Activated naive CD4-positive, alpha-beta T cell treated with anti-CD3 and anti-CD28 coated beads for 36 hours (primary cell): ENCODE data around the gene CMA1. TPM values are rescaled to one million over a fixed set of nuclear protein-coding genes. Genes with fewer than 3 reads are reported as not detected.
"Not testable (repeated sequence)": the region's sequence is repeated elsewhere in the genome, so short reads cannot be mapped to it uniquely, and the experiment has no call there.

ENCODE experiments used
- CTCF ChIA-PET: fragments of 350-600 bp; sonication (Branson Sonifier 250); formaldehyde crosslinking; loops from one replicate; lab custom pipeline; 2021; ENCODE audit warnings: antibody characterized with exemption; lab: Charles Lee
- DNase-seq: peaks from one replicate; pipeline ENCODE4 v3.0.0-alpha.2; 2020
- H3K27ac Mint-ChIP-seq: one replicate; pipeline ENCODE4 v1.8.0; 2021; ENCODE audit warnings: mild to moderate bottlenecking, mixed read lengths
- H3K27me3 Mint-ChIP-seq: one replicate; pipeline ENCODE4 v1.8.0; 2021; ENCODE audit warnings: low read depth, mixed read lengths
- H3K36me3 Mint-ChIP-seq: one replicate; pipeline ENCODE4 v1.8.0; 2021; ENCODE audit warnings: low read depth, mixed read lengths
- H3K4me1 Mint-ChIP-seq: one replicate; pipeline ENCODE4 v1.8.0; 2021; ENCODE audit warnings: low read depth, mixed read lengths
- H3K4me3 Mint-ChIP-seq: one replicate; pipeline ENCODE4 v1.8.0; 2021; ENCODE audit warnings: mild to moderate bottlenecking, moderate library complexity, mixed read lengths
- H3K9me3 Mint-ChIP-seq: one replicate; pipeline ENCODE4 v1.8.0; 2021; ENCODE audit warnings: mixed read lengths
- intact Hi-C: fragments of 100-400 bp; cut with micrococcal nuclease; formaldehyde crosslinking; loops from one replicate; pipeline ENCODE4 v1.15.1; 2023
- total RNA-seq, 2 experiments: library from RNA; stranded (reverse); gene quantifications; one replicate each; pipeline ENCODE4 v1.2.3, GENCODE V29; 2021

CMA1 gene
- total RNA-seq, 2 experiments from 2014 or later, result 1.2 to 2.1 TPM

- H3K36me3 Mint-ChIP-seq, H3K4me3 Mint-ChIP-seq, H3K4me1 Mint-ChIP-seq, intact Hi-C loops, CTCF ChIA-PET, H3K27me3 Mint-ChIP-seq, H3K9me3 Mint-ChIP-seq, DNase-seq, H3K27ac Mint-ChIP-seq: not testable (repeated sequence)
These were observed 16.3 kb downstream of the CMA1 start for GRCh38 chr14:24491586-24492408.

- Mint-ChIP-seq H3K36me3 (no peaks in the 10 kb centered on the region), H3K9me3 (no peaks in the 10 kb centered on the region), H3K4me3 (no peak overlapping the region), H3K27me3 (no peaks in the 10 kb centered on the region), H3K4me1 (peaks cover 23% of the 10 kb centered on the region), H3K27ac (peak overlapping the region; percentile 56)
- intact Hi-C loops, result loop anchor here (2.0 to 5.0 kb wide), 2 partner anchors 125 to 649 kb away; partner anchors contain the start of gene GZMH
- CTCF ChIA-PET, result interaction anchor here (0.6 to 3.3 kb wide), 10 partner anchors 9 to 226 kb away, joined by 3 to 20 read pairs (median 3); no protein-coding TSS in a partner anchor
- peak; percentile 32 for DNase-seq
These were observed 24.3 kb downstream of the CMA1 start for GRCh38 chr14:24483604-24484252.

GRCh38 chr14:24482699-24483303, 25.3 kb downstream of the CMA1 start:
- not testable (repeated sequence) for H3K36me3 Mint-ChIP-seq, H3K27me3 Mint-ChIP-seq, H3K9me3 Mint-ChIP-seq, DNase-seq, H3K4me3 Mint-ChIP-seq
- Mint-ChIP-seq H3K27ac (peak overlapping the region; percentile 30), H3K4me1 (peaks cover 23% of the 10 kb centered on the region)
- CTCF ChIA-PET, result interaction anchor here (0.9 to 3.3 kb wide), 8 partner anchors 8 to 197 kb away, joined by 3 to 20 read pairs (median 3); no protein-coding TSS in a partner anchor
- intact Hi-C loops, result loop anchor here (2.0 to 5.0 kb wide), 2 partner anchors 126 to 650 kb away; partner anchors contain the start of gene GZMH

- Mint-ChIP-seq H3K36me3 (no peaks in the 10 kb centered on the region), H3K27me3 (no peaks in the 10 kb centered on the region), H3K4me1 (peaks cover 23% of the 10 kb centered on the region), H3K27ac (peak overlapping the region; percentile 22), H3K4me3 (peak overlapping the region; percentile 68), H3K9me3 (no peaks in the 10 kb centered on the region)
- CTCF ChIA-PET, result interaction anchor here (0.8 to 3.3 kb wide), 15 partner anchors 8 to 651 kb away, joined by 3 to 20 read pairs (median 3); partner anchors contain the start of gene GZMH
- intact Hi-C loops, result loop anchor here (1.0 to 5.0 kb wide), 5 partner anchors 39 to 651 kb away; partner anchors contain the start of genes GZMH and SDR39U1
- DNase-seq, result peak; percentile 80
These were observed 26.3 kb downstream of the CMA1 start for GRCh38 chr14:24481622-24482324.

- CTCF ChIA-PET, H3K4me3 Mint-ChIP-seq, H3K9me3 Mint-ChIP-seq, H3K36me3 Mint-ChIP-seq, H3K27ac Mint-ChIP-seq, H3K27me3 Mint-ChIP-seq, DNase-seq: not testable (repeated sequence)
- intact Hi-C loops, result loop anchor here (2.0 to 5.0 kb wide), 2 partner anchors 37 to 652 kb away; partner anchors contain the start of gene SDR39U1
- peaks cover 23% of the 10 kb centered on the region for H3K4me1 Mint-ChIP-seq
These were observed 28.1 kb downstream of the CMA1 start for GRCh38 chr14:24479999-24480398.

- H3K9me3 Mint-ChIP-seq, result peaks cover 3% of the 10 kb centered on the region
- no peak for DNase-seq
- H3K4me3 Mint-ChIP-seq, result no peak overlapping the region
- intact Hi-C loops, result no loop called here
- CTCF ChIA-PET, result interaction anchor here (0.9 kb wide), 1 partner anchor 8 kb away, joined by 3 read pairs; no protein-coding TSS in a partner anchor
- H3K27me3 Mint-ChIP-seq, result no peaks in the 10 kb centered on the region
- no peak overlapping the region for H3K27ac Mint-ChIP-seq
- no peaks in the 10 kb centered on the region for H3K4me1 Mint-ChIP-seq
- no peaks in the 10 kb centered on the region for H3K36me3 Mint-ChIP-seq
These were observed 32.8 kb downstream of the CMA1 start for GRCh38 chr14:24475261-24475660.

- no peak for DNase-seq
- no peak overlapping the region for H3K27ac Mint-ChIP-seq
- no peaks in the 10 kb centered on the region for H3K36me3 Mint-ChIP-seq
- no peak overlapping the region for H3K4me3 Mint-ChIP-seq
- no peaks in the 10 kb centered on the region for H3K27me3 Mint-ChIP-seq
- CTCF ChIA-PET, result interaction anchor here (0.8 kb wide), 1 partner anchor 8 kb away, joined by 3 read pairs; no protein-coding TSS in a partner anchor
- peaks cover 3% of the 10 kb centered on the region for H3K4me1 Mint-ChIP-seq
- peaks cover 3% of the 10 kb centered on the region for H3K9me3 Mint-ChIP-seq
- intact Hi-C loops, result no loop called here
These were observed 34.9 kb downstream of the CMA1 start for GRCh38 chr14:24473211-24473610.

- CTCF ChIA-PET, result interaction anchor here (0.6 to 1.2 kb wide), 2 partner anchors 11 to 137 kb away, joined by 5 to 6 read pairs; no protein-coding TSS in a partner anchor
- H3K4me3 Mint-ChIP-seq, H3K36me3 Mint-ChIP-seq, H3K27me3 Mint-ChIP-seq, H3K9me3 Mint-ChIP-seq, H3K27ac Mint-ChIP-seq, intact Hi-C loops, DNase-seq: not testable (repeated sequence)
- H3K4me1 Mint-ChIP-seq, result peaks cover 16% of the 10 kb centered on the region
These were observed 37.6 kb downstream of the CMA1 start for GRCh38 chr14:24470450-24470849.

GRCh38 chr14:24465805-24466204, 42.3 kb downstream of the CMA1 start:
- Mint-ChIP-seq H3K27me3 (no peaks in the 10 kb centered on the region), H3K36me3 (no peaks in the 10 kb centered on the region), H3K27ac (no peak overlapping the region), H3K4me3 (no peak overlapping the region), H3K9me3 (peaks cover 3% of the 10 kb centered on the region), H3K4me1 (peaks cover 39% of the 10 kb centered on the region)
- CTCF ChIA-PET, result interaction anchor here (0.8 to 1.9 kb wide), 2 partner anchors 17 to 132 kb away, joined by 3 to 7 read pairs; no protein-coding TSS in a partner anchor
- intact Hi-C loops, result no loop called here
- no peak for DNase-seq

GRCh38 chr14:24465368-24465767, 42.7 kb downstream of the CMA1 start:
- intact Hi-C loops, result no loop called here
- CTCF ChIA-PET, result interaction anchor here (0.6 to 1.9 kb wide), 3 partner anchors 17 to 374 kb away, joined by 3 to 8 read pairs (median 7); no protein-coding TSS in a partner anchor
- peak; percentile 53 for DNase-seq
- H3K27me3 Mint-ChIP-seq, result no peaks in the 10 kb centered on the region
- no peak overlapping the region for H3K4me3 Mint-ChIP-seq
- H3K27ac Mint-ChIP-seq, result peak overlapping the region; percentile 16
- H3K4me1 Mint-ChIP-seq, result peaks cover 39% of the 10 kb centered on the region
- H3K36me3 Mint-ChIP-seq, result no peaks in the 10 kb centered on the region
- H3K9me3 Mint-ChIP-seq, result peaks cover under 1% of the 10 kb centered on the region
